Middle frontal gyrus (tissue), 1 donor: ENCODE results near the gene MGAT4D.
"Not testable (repeated sequence)": the region's sequence is repeated elsewhere in the genome, so short reads cannot be mapped to it uniquely, and the experiment has no call there.

Experiments used
- DNase-seq: peaks from one replicate; pipeline ENCODE4 v3.0.0-alpha.2; 2015; ENCODE audit warnings: low spot score; ENCODE audit errors: extremely low spot score

MGAT4D gene

GRCh38 chr4:140497747-140498636 lies at the start of gene MGAT4D:
Gene MGAT4D (minus strand): TSS chr4:140498293. CDS start chr4:140498222, 71 bp downstream.
- no peak for DNase-seq

GRCh38 chr4:140533951-140534480 lies 35.9 kb upstream of the MGAT4D start:
- no peak for DNase-seq

- DNase-seq = no peak
Measured at GRCh38 chr4:140529434-140529833, 31.3 kb upstream of the MGAT4D start.

GRCh38 chr4:140523857-140524742 lies 26.0 kb upstream of the MGAT4D start, which contains the start of gene ELMOD2:
Gene ELMOD2 (plus strand): TSS chr4:140524168. CDS start chr4:140525429, 1,261 bp downstream.
- peak; percentile 94 for DNase-seq

GRCh38 chr4:140523370-140523856 lies 25.3 kb upstream of the MGAT4D start:
- no peak for DNase-seq

- no peak for DNase-seq
Measured at GRCh38 chr4:140515423-140515822, 17.3 kb upstream of the MGAT4D start.

- DNase-seq = not testable (repeated sequence)
Measured at GRCh38 chr4:140513765-140514164, 15.7 kb upstream of the MGAT4D start.

GRCh38 chr4:140504261-140504660 lies 6.2 kb upstream of the MGAT4D start:
- DNase-seq = no peak

GRCh38 chr4:140499391-140499790 lies 1.3 kb upstream of the MGAT4D start:
- DNase-seq = no peak

GRCh38 chr4:140497405-140497746 lies 717 bp downstream of the MGAT4D start:
- no peak for DNase-seq

GRCh38 chr4:140485939-140486338 lies 12.2 kb downstream of the MGAT4D start:
- no peak for DNase-seq

- no peak for DNase-seq
Measured at GRCh38 chr4:140483445-140483844, 14.6 kb downstream of the MGAT4D start.

- no peak for DNase-seq
Measured at GRCh38 chr4:140472156-140472555, 25.9 kb downstream of the MGAT4D start.

- no peak for DNase-seq
Measured at GRCh38 chr4:140469791-140470733, 28.0 kb downstream of the MGAT4D start.

GRCh38 chr4:140466146-140466545 lies 31.9 kb downstream of the MGAT4D start:
- no peak for DNase-seq

- DNase-seq = no peak
Measured at GRCh38 chr4:140463614-140464013, 34.5 kb downstream of the MGAT4D start.

- DNase-seq = no peak
Measured at GRCh38 chr4:140463182-140463581, 34.9 kb downstream of the MGAT4D start.

- no peak for DNase-seq
Measured at GRCh38 chr4:140450352-140450751, 47.7 kb downstream of the MGAT4D start.

- DNase-seq = no peak
Measured at GRCh38 chr4:140448830-140449229, 49.3 kb downstream of the MGAT4D start.

- DNase-seq = no peak
Measured at GRCh38 chr4:140448162-140448561, 49.9 kb downstream of the MGAT4D start.
